B cell (primary cell): ENCODE measurements around the gene ZNF579.
"Not testable (repeated sequence)": the region's sequence is repeated elsewhere in the genome, so short reads cannot be mapped to it uniquely, and the experiment has no call there.

ENCODE experiments used
- CTCF ChIP-seq: fragments of 200-600 bp; IDR thresholded peaks from one replicate; pipeline ENCODE4 v1.8.0; 2022; ENCODE audit warnings: antibody characterized with exemption, mild to moderate bottlenecking
- EZH2 ChIP-seq: IDR thresholded peaks from 2 replicates; pipeline ENCODE4 v1.6.1; 2012; ENCODE audit warnings: borderline replicate concordance, low read depth, mild to moderate bottlenecking, moderate library complexity, low read length; ENCODE audit not compliant: insufficient read depth, poor library complexity, severe bottlenecking

GRCh38 chr19:55573929-55574328, 6.7 kb downstream of the ZNF579 start:
- not testable (repeated sequence) for TF ChIP-seq CTCF, EZH2
